Osteoblast (primary cell): ENCODE results near the gene SUGCT. TPM values are rescaled to one million over a fixed set of nuclear protein-coding genes. Genes with fewer than 3 reads are reported as not detected.
"Not testable (repeated sequence)": the region's sequence is repeated elsewhere in the genome, so short reads cannot be mapped to it uniquely, and the experiment has no call there.

Experiments used
- DNase-seq: peaks from one replicate; pipeline ENCODE4 v3.0.0; 2011; ENCODE audit warnings: low spot score, mixed read lengths; ENCODE audit not compliant: insufficient read length; ENCODE audit errors: missing footprints
- H2AFZ ChIP-seq: 2 replicates; pipeline ENCODE4 v1.6.0; 2011; ENCODE audit warnings: mild to moderate bottlenecking, low read length
- H3K27ac ChIP-seq: 2 replicates; pipeline ENCODE4 v1.5.1; 2011; ENCODE audit warnings: mild to moderate bottlenecking, low read depth, low read length, moderate library complexity
- H3K27me3 ChIP-seq: 2 replicates; pipeline ENCODE4 v1.6.0; 2012; ENCODE audit warnings: mild to moderate bottlenecking, control low read depth, inconsistent platforms, low read length, moderate library complexity; ENCODE audit not compliant: insufficient read depth
- H3K36me3 ChIP-seq: 2 replicates; pipeline ENCODE4 v1.5.1; 2011; ENCODE audit warnings: mild to moderate bottlenecking, low read length, control low read depth, moderate library complexity; ENCODE audit not compliant: insufficient read depth
- H3K4me1 ChIP-seq: 2 replicates; pipeline ENCODE4 v1.5.1; 2011; ENCODE audit warnings: mild to moderate bottlenecking, low read length, control low read depth, moderate library complexity; ENCODE audit not compliant: insufficient read depth
- H3K4me2 ChIP-seq: 2 replicates; pipeline ENCODE4 v1.6.0; 2011; ENCODE audit warnings: mild to moderate bottlenecking, low read length; ENCODE audit not compliant: insufficient read depth
- H3K4me3 ChIP-seq: fragments of 200-600 bp; sonication (generic); 3 replicates; pipeline ENCODE4 v1.5.1; 2012; ENCODE audit warnings: mild to moderate bottlenecking, low read length, inconsistent platforms; ENCODE audit not compliant: insufficient read depth
- H3K79me2 ChIP-seq: 2 replicates; pipeline ENCODE4 v1.6.0; 2012; ENCODE audit warnings: mild to moderate bottlenecking, low read length, control low read depth, inconsistent platforms; ENCODE audit not compliant: insufficient read depth
- H3K9me3 ChIP-seq: 2 replicates; pipeline ENCODE4 v1.5.1; 2011; ENCODE audit warnings: low read depth, low read length, control low read depth
- H4K20me1 ChIP-seq: 2 replicates; pipeline ENCODE4 v1.6.0; 2012; ENCODE audit warnings: mild to moderate bottlenecking, low read length, control low read depth; ENCODE audit not compliant: insufficient read depth
- total RNA-seq: library from RNA; depleted of rRNA; stranded (reverse); fragments of >200 nt; gene quantifications from 2 replicates; pipeline ENCODE4 v1.2.3, GENCODE V29; 2012
- TF ChIP-seq, protein P1 (sequence below): IDR thresholded peaks from 2 replicates; pipeline ENCODE4 v1.5.1; 2011; ENCODE audit warnings: mild to moderate bottlenecking, low read depth, low read length, moderate library complexity; ENCODE audit errors: extremely low read depth

The SUGCT gene
- total RNA-seq, 1 donor: 21.7 TPM

DNA sequence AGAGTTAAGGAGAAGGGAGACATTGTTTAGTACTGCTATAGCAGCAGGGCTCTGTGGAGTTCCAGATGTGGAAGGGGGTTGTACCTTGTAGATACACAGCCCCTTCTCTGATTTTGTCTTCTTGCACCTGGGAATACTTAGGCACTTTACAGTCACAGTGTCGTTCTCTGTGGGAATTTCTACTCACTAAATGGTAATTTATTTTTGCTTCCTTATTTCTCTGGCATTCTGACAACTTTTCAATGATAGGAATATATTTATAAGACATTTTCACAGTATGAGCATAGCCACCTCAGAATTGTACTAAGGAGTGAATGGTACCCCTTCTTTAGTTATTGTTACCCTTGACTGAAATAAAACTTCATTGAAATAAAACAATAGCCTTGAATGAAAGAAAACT is 132.8 kb downstream of the SUGCT start:
- no peaks in the 10 kb centered on the region for H3K27me3 ChIP-seq
- no peak for DNase-seq
- TF ChIP-seq, protein P1, sequence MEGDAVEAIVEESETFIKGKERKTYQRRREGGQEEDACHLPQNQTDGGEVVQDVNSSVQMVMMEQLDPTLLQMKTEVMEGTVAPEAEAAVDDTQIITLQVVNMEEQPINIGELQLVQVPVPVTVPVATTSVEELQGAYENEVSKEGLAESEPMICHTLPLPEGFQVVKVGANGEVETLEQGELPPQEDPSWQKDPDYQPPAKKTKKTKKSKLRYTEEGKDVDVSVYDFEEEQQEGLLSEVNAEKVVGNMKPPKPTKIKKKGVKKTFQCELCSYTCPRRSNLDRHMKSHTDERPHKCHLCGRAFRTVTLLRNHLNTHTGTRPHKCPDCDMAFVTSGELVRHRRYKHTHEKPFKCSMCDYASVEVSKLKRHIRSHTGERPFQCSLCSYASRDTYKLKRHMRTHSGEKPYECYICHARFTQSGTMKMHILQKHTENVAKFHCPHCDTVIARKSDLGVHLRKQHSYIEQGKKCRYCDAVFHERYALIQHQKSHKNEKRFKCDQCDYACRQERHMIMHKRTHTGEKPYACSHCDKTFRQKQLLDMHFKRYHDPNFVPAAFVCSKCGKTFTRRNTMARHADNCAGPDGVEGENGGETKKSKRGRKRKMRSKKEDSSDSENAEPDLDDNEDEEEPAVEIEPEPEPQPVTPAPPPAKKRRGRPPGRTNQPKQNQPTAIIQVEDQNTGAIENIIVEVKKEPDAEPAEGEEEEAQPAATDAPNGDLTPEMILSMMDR: no peak

DNA sequence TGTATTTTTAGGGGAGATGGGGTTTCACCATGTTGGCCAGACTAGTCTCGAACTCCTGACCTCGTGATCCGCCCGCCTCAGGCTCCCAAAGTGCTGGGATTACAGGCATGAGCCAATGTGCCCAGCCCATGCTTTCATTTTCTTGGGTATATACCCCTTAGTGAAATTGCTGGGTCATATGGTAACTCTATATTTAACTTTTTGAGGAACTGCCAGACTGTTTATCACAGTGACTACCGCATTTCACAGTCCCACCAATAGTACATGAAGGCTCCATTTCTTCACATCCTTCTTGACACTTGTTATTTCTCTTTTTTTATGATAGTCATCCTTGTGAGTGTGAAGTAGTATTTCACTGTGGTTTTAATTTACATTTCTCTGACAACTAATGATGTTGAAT is 134.0 kb downstream of the SUGCT start:
- H4K20me1 ChIP-seq, DNase-seq, H3K4me3 ChIP-seq, H3K27ac ChIP-seq, H3K9me3 ChIP-seq, H3K4me2 ChIP-seq, H3K4me1 ChIP-seq, H3K79me2 ChIP-seq, H3K27me3 ChIP-seq, H2AFZ ChIP-seq, H3K36me3 ChIP-seq: not testable (repeated sequence)

More for the DNA sequence above, 132.8 kb downstream of the SUGCT start:
- no peak overlapping the region for H3K27ac ChIP-seq
- H3K4me3 ChIP-seq: no peak overlapping the region
- no peaks in the 10 kb centered on the region for H3K36me3 ChIP-seq
- H3K9me3 ChIP-seq: no peaks in the 10 kb centered on the region
- H3K4me2 ChIP-seq: no peak overlapping the region
- H4K20me1 ChIP-seq: no peaks in the 10 kb centered on the region
- H3K4me1 ChIP-seq: peaks cover 3% of the 10 kb centered on the region
- no peak overlapping the region for H2AFZ ChIP-seq
- no peaks in the 10 kb centered on the region for H3K79me2 ChIP-seq

- Histone ChIP-seq H3K4me1 (no peaks in the 10 kb centered on the region), H3K9me3 (no peaks in the 10 kb centered on the region), H3K79me2 (no peaks in the 10 kb centered on the region), H4K20me1 (no peaks in the 10 kb centered on the region), H3K27ac (no peak overlapping the region), H2AFZ (no peak overlapping the region), H3K4me2 (no peak overlapping the region), H3K27me3 (no peaks in the 10 kb centered on the region), H3K36me3 (no peaks in the 10 kb centered on the region), H3K4me3 (no peak overlapping the region)
- no peak for DNase-seq
- TF ChIP-seq, protein P1: no peak
Measured at GRCh38 chr7:40276061-40276460, 141.3 kb downstream of the SUGCT start.

DNA sequence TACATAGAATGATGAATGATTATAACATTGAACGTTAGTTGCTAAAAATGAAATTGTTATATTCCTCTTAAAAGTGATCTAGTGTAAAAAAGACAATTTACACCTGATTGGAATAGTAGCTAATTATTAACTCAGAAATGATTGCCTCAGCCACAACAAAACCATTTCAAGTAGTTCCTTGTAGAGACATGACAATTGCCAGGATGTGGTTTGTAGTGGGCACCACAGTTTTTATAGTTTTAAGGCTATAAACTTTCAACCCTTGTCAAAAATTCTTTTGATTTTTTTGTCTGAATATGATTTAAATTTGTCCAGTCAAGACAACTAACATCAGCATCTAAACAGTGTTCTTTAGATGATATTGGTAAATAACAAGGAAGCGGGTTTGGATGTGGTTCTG is 145.2 kb downstream of the SUGCT start:
- DNase-seq: no peak
- Histone ChIP-seq H3K79me2 (no peaks in the 10 kb centered on the region), H3K27me3 (no peaks in the 10 kb centered on the region), H3K4me3 (no peak overlapping the region), H3K4me1 (no peaks in the 10 kb centered on the region), H4K20me1 (no peaks in the 10 kb centered on the region), H3K4me2 (no peak overlapping the region), H3K27ac (no peak overlapping the region), H3K9me3 (no peaks in the 10 kb centered on the region), H2AFZ (no peak overlapping the region), H3K36me3 (no peaks in the 10 kb centered on the region)
- TF ChIP-seq, protein P1: no peak
